Esophagus squamous epithelium (tissue), 5 donors: ENCODE measurements around the gene CSNK2A2. TPM values are rescaled to one million over a fixed set of nuclear protein-coding genes. Genes with fewer than 3 reads are reported as not detected.

ENCODE experiments used
- DNase-seq: peaks from one replicate; lab custom pipeline; 2025; lab: John Stamatoyannopoulos, UW
- H3K27ac ChIP-seq, 4 donors: fragments of 200-600 bp; sonication (generic); one replicate each; pipeline ENCODE4 v1.5.1; 2016 to 2019; ENCODE audit warnings: mild to moderate bottlenecking in 1 of 4
- H3K27me3 ChIP-seq, 4 donors: fragments of 200-600 bp; sonication (generic); 1 replicate in 3 of 4; 2 replicates in 1 of 4; pipeline versions ENCODE4 v1.5.1 to v1.6.0; 2017 to 2021; ENCODE audit warnings: antibody characterized with exemption in 1 of 4
- H3K36me3 ChIP-seq, 3 donors: fragments of 200-600 bp; sonication (generic); one replicate each; pipeline ENCODE4 v1.5.1; 2016 to 2019
- H3K4me1 ChIP-seq, 3 donors: fragments of 200-600 bp; sonication (generic); one replicate each; pipeline ENCODE4 v1.5.1; 2017 to 2019
- H3K4me3 ChIP-seq, 4 donors: fragments of 200-600 bp; sonication (generic); 1 replicate in 3 of 4; 2 replicates in 1 of 4; pipeline ENCODE4 v1.5.1; 2016 to 2019; ENCODE audit warnings: mild to moderate bottlenecking in 2 of 4, moderate library complexity in 1 of 4
- H3K9me3 ChIP-seq, 3 donors: fragments of 200-600 bp; sonication (generic); one replicate each; pipeline ENCODE4 v1.5.1; 2016 to 2019
- CTCF ChIP-seq, 6 experiments: fragments of 450-650 bp in 4 of 6; fragments of 200-600 bp in 2 of 6; sonication (generic) in 2 of 6; IDR thresholded peaks; one replicate each; pipeline ENCODE4 v1.5.1; 2016 to 2019; ENCODE audit warnings: antibody characterized with exemption in 6 of 6, mild to moderate bottlenecking in 4 of 6, moderate library complexity in 4 of 6
- POLR2A ChIP-seq, 4 donors: fragments of 450-650 bp; IDR thresholded peaks; one replicate each; pipeline ENCODE4 v1.6.1; 2017; ENCODE audit warnings: antibody characterized with exemption in 4 of 4, mild to moderate bottlenecking in 4 of 4, moderate library complexity in 3 of 4
- WGBS, 2 donors: methylation state at CpG; one replicate each; pipeline ENCODE4 v1.1.5; 2018; 5-methylcytosine and 5-hydroxymethylcytosine counted together
- intact Hi-C: fragments of 100-400 bp; cut with DNase I; formaldehyde crosslinking; loops from one replicate; pipeline ENCODE4 v1.15.0; 2022
- total RNA-seq, 4 donors: library from RNA; depleted of rRNA; stranded (reverse); fragments of >200 nt; gene quantifications; one replicate each; pipeline ENCODE4 v1.1.0, GENCODE V29; 2016
- donor health status: DM: yes; HTN: yes; CAD: no.

CSNK2A2 gene
- total RNA-seq, 4 donors from 2014 or later = 22.3 to 32.8 (median 29.1) TPM

DNA sequence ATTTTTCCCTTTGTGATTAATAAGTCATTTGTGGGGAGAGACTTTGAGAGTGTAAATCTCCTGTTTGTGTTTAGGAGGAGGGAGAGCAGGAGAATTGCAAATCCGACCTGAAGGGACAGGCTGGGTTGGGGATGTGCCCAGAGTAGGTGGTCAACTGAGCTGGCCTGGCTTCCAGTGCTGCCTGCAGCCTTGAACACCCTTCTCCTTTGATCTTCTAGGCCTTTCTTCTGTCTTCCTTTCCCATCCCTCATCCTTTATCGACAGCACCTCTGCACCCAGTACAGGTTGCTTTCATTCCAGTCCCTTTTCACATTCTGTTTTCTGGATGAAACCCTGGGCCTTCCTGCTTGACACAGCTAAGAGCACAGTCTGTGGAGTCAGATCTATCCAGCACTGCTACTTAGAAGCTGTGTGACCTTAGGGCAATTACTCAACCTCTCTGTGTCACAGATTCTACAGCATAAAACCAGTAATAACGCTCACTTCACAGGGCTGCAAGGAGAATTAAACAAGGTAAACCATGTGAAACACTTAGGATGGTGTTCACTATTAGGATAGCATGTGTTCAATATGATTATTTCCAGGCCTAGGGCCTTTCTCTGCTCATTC is 1.0 kb upstream of the CSNK2A2 start:
- Histone ChIP-seq H3K27me3 (peaks cover 0 to 7% (median 0%) of the 10 kb centered on the region in 4 donors), H3K4me3 (peak overlapping the region in 1 of 4 donors; percentile 48), H3K4me1 (peaks cover 6 to 34% (median 8%) of the 10 kb centered on the region in 3 donors), H3K9me3 (no peaks in the 10 kb centered on the region), H3K36me3 (peaks cover 0 to 26% (median 0%) of the 10 kb centered on the region in 3 donors), H3K27ac (no peak overlapping the region)
- intact Hi-C loops = loop anchor here (5.0 kb wide), 1 partner anchor 177 kb away; no protein-coding TSS in a partner anchor
- no peak for TF ChIP-seq POLR2A (IDR thresholded peaks at IDR 0.05)
- no peak for TF ChIP-seq CTCF (IDR thresholded peaks at IDR 0.05)
- WGBS, 2 donors = 78 to 90% methylated on average over 3 of the region's 3 CpGs
- no peak for DNase-seq

- H3K27ac ChIP-seq = peak overlapping the region; percentile 43 to 77 (median 61)
- peak overlapping the region; percentile 48 to 89 (median 74) for H3K4me3 ChIP-seq
- H3K9me3 ChIP-seq = no peaks in the 10 kb centered on the region
- peaks cover 0 to 40% (median 0%) of the 10 kb centered on the region in 3 donors for H3K36me3 ChIP-seq
- 4% methylated on average over 4 of the region's 97 CpGs; no CpG with 5 or more reads in 1 of the 2 donors for WGBS, 2 donors
- TF ChIP-seq CTCF (IDR thresholded peaks at IDR 0.05) (no peak), POLR2A (IDR thresholded peaks at IDR 0.05) (no peak)
- no peaks in the 10 kb centered on the region for H3K27me3 ChIP-seq
- DNase-seq = no peak
- peaks cover 6 to 34% (median 8%) of the 10 kb centered on the region in 3 donors for H3K4me1 ChIP-seq
- intact Hi-C loops = loop anchor here (5.0 kb wide), 1 partner anchor 175 kb away; no protein-coding TSS in a partner anchor
These were observed 443 bp downstream of the CSNK2A2 start for GRCh38 chr16:58197314-58198012.

GRCh38 chr16:58196898-58197313 is 1.0 kb downstream of the CSNK2A2 start:
- peaks cover 6 to 34% (median 8%) of the 10 kb centered on the region in 3 donors for H3K4me1 ChIP-seq
- no peak for DNase-seq
- 17 to 19% methylated on average over 5 to 10 of the region's 11 CpGs for WGBS, 2 donors
- intact Hi-C loops = loop anchor here (5.0 kb wide), 1 partner anchor 175 kb away; no protein-coding TSS in a partner anchor
- peak overlapping the region in 3 of 4 donors; percentile 43 to 77 (median 61) for H3K27ac ChIP-seq
- H3K27me3 ChIP-seq = no peaks in the 10 kb centered on the region
- H3K36me3 ChIP-seq = peaks cover 0 to 46% (median 0%) of the 10 kb centered on the region in 3 donors
- TF ChIP-seq CTCF (IDR thresholded peaks at IDR 0.05) = no peak
- TF ChIP-seq POLR2A (IDR thresholded peaks at IDR 0.05) = no peak
- H3K9me3 ChIP-seq = no peaks in the 10 kb centered on the region
- peak overlapping the region; percentile 48 to 89 (median 74) for H3K4me3 ChIP-seq

GRCh38 chr16:58195771-58196170 is 2.1 kb downstream of the CSNK2A2 start:
- intact Hi-C loops = loop anchor here (5.0 kb wide), 1 partner anchor 173 kb away; no protein-coding TSS in a partner anchor
- WGBS, 2 donors = 71 to 80% methylated on average over 3 of the region's 3 CpGs
- Histone ChIP-seq H3K36me3 (peaks cover 0 to 57% (median 0%) of the 10 kb centered on the region in 3 donors), H3K4me1 (peaks cover 6 to 34% (median 8%) of the 10 kb centered on the region in 3 donors), H3K4me3 (no peak overlapping the region), H3K27ac (no peak overlapping the region), H3K9me3 (no peaks in the 10 kb centered on the region), H3K27me3 (no peaks in the 10 kb centered on the region)
- no peak for TF ChIP-seq CTCF (IDR thresholded peaks at IDR 0.05)
- no peak for TF ChIP-seq POLR2A (IDR thresholded peaks at IDR 0.05)
- no peak for DNase-seq
